Measurements from ENCODE around the gene NDST1.

Gene NDST1

GRCh38 chr5:150523472-150524350 lies 15.8 kb downstream of the NDST1 start:
- no peak for DNase-seq (ENCODE audit: low read depth)

GRCh38 chr5:150525163-150525562 lies 17.2 kb downstream of the NDST1 start:
- no peak for DNase-seq (ENCODE audit: low read depth)

GRCh38 chr5:150525781-150526180 lies 17.9 kb downstream of the NDST1 start:
- no peak for DNase-seq (ENCODE audit: low read depth)

- DNase-seq (ENCODE audit: low read depth), result no peak
These were observed 19.1 kb downstream of the NDST1 start for GRCh38 chr5:150527038-150527437.

- DNase-seq (ENCODE audit: low read depth), result no peak
These were observed 19.9 kb downstream of the NDST1 start for GRCh38 chr5:150527808-150528207.

- no peak for DNase-seq (ENCODE audit: low read depth)
These were observed 21.1 kb downstream of the NDST1 start for GRCh38 chr5:150528924-150529546.

- no peak for DNase-seq (ENCODE audit: low read depth)
These were observed 21.6 kb downstream of the NDST1 start for GRCh38 chr5:150529555-150529954.

- DNase-seq (ENCODE audit: low read depth), result no peak
These were observed 22.5 kb downstream of the NDST1 start for GRCh38 chr5:150530423-150530822.

GRCh38 chr5:150530951-150531588 lies 23.1 kb downstream of the NDST1 start:
- DNase-seq (ENCODE audit: low read depth), result no peak

- DNase-seq (ENCODE audit: low read depth), result no peak
These were observed 23.8 kb downstream of the NDST1 start for GRCh38 chr5:150531686-150532085.

GRCh38 chr5:150532151-150532550 lies 24.2 kb downstream of the NDST1 start:
- DNase-seq (ENCODE audit: low read depth), result no peak

GRCh38 chr5:150532996-150533395 lies 25.1 kb downstream of the NDST1 start:
- DNase-seq (ENCODE audit: low read depth), result no peak

GRCh38 chr5:150534811-150535210 lies 26.9 kb downstream of the NDST1 start:
- DNase-seq (ENCODE audit: low read depth), result no peak

GRCh38 chr5:150535611-150536010 lies 27.7 kb downstream of the NDST1 start:
- no peak for DNase-seq (ENCODE audit: low read depth)

- DNase-seq (ENCODE audit: low read depth), result no peak
These were observed 30.3 kb downstream of the NDST1 start for GRCh38 chr5:150538007-150538917.

GRCh38 chr5:150539206-150539605 lies 31.3 kb downstream of the NDST1 start:
- no peak for DNase-seq (ENCODE audit: low read depth)

GRCh38 chr5:150540042-150540441 lies 32.1 kb downstream of the NDST1 start:
- DNase-seq (ENCODE audit: low read depth), result no peak

- DNase-seq (ENCODE audit: low read depth), result no peak
These were observed 32.9 kb downstream of the NDST1 start for GRCh38 chr5:150540615-150541396.

- DNase-seq (ENCODE audit: low read depth), result no peak
These were observed 33.4 kb downstream of the NDST1 start for GRCh38 chr5:150541397-150541675.

- DNase-seq (ENCODE audit: low read depth), result no peak
These were observed 34.0 kb downstream of the NDST1 start for GRCh38 chr5:150541895-150542294.

- no peak for DNase-seq (ENCODE audit: low read depth)
These were observed 35.1 kb downstream of the NDST1 start for GRCh38 chr5:150542933-150543445.

All from activated T-cell treated with anti-CD3 and anti-CD28 coated beads for 24 hours (primary cell).